Loucy (cell line): ENCODE data around the gene HMGXB4.

Experiments
- H2AFZ ChIP-seq: fragments of 200-600 bp; sonication (generic); 2 replicates; pipeline ENCODE4 v1.6.0; 2016; ENCODE audit warnings: antibody characterized with exemption, mild to moderate bottlenecking, low read length, moderate library complexity
- H3F3A ChIP-seq: fragments of 200-600 bp; 2 replicates; pipeline ENCODE4 v1.6.0; 2016; ENCODE audit warnings: antibody characterized with exemption, low read depth, mild to moderate bottlenecking
- H3K27me3 ChIP-seq: fragments of 200-600 bp; sonication (generic); 2 replicates; pipeline ENCODE4 v1.6.1; 2014; ENCODE audit warnings: low read length, mild to moderate bottlenecking; ENCODE audit not compliant: insufficient read depth, poor library complexity, severe bottlenecking
- H3K36me3 ChIP-seq: fragments of 200-600 bp; sonication (generic); 2 replicates; pipeline ENCODE4 v1.6.1; 2016; ENCODE audit warnings: low read length; ENCODE audit not compliant: insufficient read depth
- H3K4me1 ChIP-seq: fragments of 200-600 bp; sonication (generic); 2 replicates; pipeline ENCODE4 v1.5.1; 2014; ENCODE audit warnings: low read length, mild to moderate bottlenecking; ENCODE audit not compliant: insufficient read depth, poor library complexity, severe bottlenecking
- H3K4me2 ChIP-seq: fragments of 200-600 bp; sonication (generic); 2 replicates; pipeline ENCODE4 v1.6.0; 2014; ENCODE audit warnings: antibody characterized with exemption, low read length, low read depth, mild to moderate bottlenecking; ENCODE audit not compliant: poor library complexity, severe bottlenecking
- H3K4me3 ChIP-seq: fragments of 200-600 bp; sonication (generic); 2 replicates; pipeline ENCODE4 v1.5.1; 2014; ENCODE audit warnings: low read length, mild to moderate bottlenecking, mixed read lengths; ENCODE audit not compliant: poor library complexity, severe bottlenecking
- H3K79me2 ChIP-seq: fragments of 200-600 bp; sonication (generic); 2 replicates; pipeline ENCODE4 v1.6.1; 2014; ENCODE audit warnings: low read length; ENCODE audit not compliant: insufficient read depth
- H3K9ac ChIP-seq: fragments of 200-600 bp; sonication (generic); 2 replicates; pipeline ENCODE4 v1.6.0; 2014; ENCODE audit warnings: mild to moderate bottlenecking, low read depth, low read length, moderate library complexity; ENCODE audit not compliant: poor library complexity, severe bottlenecking
- H3K9me2 ChIP-seq: fragments of 200-600 bp; sonication (generic); replicated peaks from 2 replicates; pipeline ENCODE4 v1.6.1; 2016; ENCODE audit warnings: low read depth, low read length, mixed read lengths
- H3K9me3 ChIP-seq: fragments of 200-600 bp; sonication (generic); 2 replicates; pipeline ENCODE4 v1.6.1; 2014; ENCODE audit warnings: mild to moderate bottlenecking, antibody characterized with exemption, low read length, low read depth; ENCODE audit not compliant: insufficient read depth
- H4K20me1 ChIP-seq: fragments of 200-600 bp; sonication (generic); 2 replicates; pipeline ENCODE4 v1.6.0; 2014; ENCODE audit warnings: antibody characterized with exemption, low read length, mild to moderate bottlenecking; ENCODE audit not compliant: insufficient read depth, poor library complexity, severe bottlenecking
- EZH2phosphoT487 ChIP-seq: fragments of 200-600 bp; IDR thresholded peaks from 2 replicates; pipeline ENCODE4 v1.6.1; 2018; ENCODE audit warnings: antibody characterized with exemption, mild to moderate bottlenecking, moderate library complexity, borderline replicate concordance
- TF ChIP-seq, protein P1 (sequence below): fragments of 200-600 bp; sonication (generic); conservative IDR thresholded peaks from 2 replicates; pipeline ENCODE4 v1.5.1; 2014; ENCODE audit warnings: mild to moderate bottlenecking, antibody characterized with exemption, low read length

Gene HMGXB4, protein sequence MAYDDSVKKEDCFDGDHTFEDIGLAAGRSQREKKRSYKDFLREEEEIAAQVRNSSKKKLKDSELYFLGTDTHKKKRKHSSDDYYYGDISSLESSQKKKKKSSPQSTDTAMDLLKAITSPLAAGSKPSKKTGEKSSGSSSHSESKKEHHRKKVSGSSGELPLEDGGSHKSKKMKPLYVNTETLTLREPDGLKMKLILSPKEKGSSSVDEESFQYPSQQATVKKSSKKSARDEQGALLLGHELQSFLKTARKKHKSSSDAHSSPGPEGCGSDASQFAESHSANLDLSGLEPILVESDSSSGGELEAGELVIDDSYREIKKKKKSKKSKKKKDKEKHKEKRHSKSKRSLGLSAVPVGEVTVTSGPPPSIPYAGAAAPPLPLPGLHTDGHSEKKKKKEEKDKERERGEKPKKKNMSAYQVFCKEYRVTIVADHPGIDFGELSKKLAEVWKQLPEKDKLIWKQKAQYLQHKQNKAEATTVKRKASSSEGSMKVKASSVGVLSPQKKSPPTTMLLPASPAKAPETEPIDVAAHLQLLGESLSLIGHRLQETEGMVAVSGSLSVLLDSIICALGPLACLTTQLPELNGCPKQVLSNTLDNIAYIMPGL

DNA sequence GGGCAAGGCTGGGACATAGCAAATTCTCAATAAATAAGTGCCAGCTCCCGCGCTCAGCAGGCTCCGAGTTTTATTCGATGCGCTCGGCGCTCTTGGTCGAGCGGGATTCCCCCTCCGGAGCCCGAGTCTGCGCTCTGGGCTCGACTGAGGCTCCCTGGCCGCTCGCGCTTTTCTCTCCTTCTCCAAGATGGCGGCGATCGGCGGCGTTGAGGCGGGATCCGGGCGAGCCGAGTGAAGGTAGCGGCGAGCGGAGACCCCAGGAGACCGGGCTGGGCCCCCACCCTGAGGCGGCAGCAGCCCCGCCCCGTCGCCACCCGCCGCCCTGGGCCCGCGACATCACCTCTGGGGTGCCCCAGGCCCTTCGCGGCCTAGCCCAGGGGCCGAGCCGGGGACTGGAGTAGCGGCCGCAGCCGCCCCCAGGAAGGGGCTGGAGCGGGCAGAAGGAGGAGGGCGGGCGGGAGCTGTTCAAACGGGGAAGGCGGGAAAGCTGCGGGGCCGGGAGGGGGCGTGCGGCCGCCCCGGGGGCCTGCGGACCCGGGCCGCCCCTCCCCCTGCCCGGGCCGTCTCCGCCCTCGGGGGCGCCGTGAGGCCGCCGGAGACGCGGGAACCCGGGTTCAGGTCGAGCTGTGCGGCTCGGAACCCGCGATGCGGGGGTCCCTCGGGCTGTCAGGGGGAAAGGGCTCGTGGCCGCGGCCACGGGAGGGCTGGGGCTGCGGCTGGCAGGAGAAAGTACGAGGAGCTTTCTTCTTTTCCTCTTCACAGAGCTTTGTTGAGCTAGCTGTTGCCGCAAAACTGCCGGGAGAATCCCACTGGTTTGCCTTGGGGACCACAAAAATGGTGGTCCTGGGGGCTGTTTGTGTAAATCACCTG, at the start of gene HMGXB4:
HMGXB4 (plus strand) TSS at position 173 of the 870 bp plus-strand sequence. CDS start 4,898 bp downstream, outside the sequence.
- H3K79me2 ChIP-seq = peaks cover 33% of the 10 kb centered on the region
- no peaks in the 10 kb centered on the region for H3K9me2 ChIP-seq
- H3F3A ChIP-seq = no peaks in the 10 kb centered on the region
- no peaks in the 10 kb centered on the region; the same call in 1 of the 2 replicates for H3K36me3 ChIP-seq
- peaks cover 35% of the 10 kb centered on the region for H3K4me1 ChIP-seq
- H4K20me1 ChIP-seq = peaks cover 4% of the 10 kb centered on the region
- no peaks in the 10 kb centered on the region for H3K27me3 ChIP-seq
- peak within 1 kb of the TSS; percentile 84 for H3K4me3 ChIP-seq
- H2AFZ ChIP-seq = peak within 1 kb of the TSS; percentile 100
- H3K9me3 ChIP-seq = no peaks in the 10 kb centered on the region
- TF ChIP-seq, protein P1, sequence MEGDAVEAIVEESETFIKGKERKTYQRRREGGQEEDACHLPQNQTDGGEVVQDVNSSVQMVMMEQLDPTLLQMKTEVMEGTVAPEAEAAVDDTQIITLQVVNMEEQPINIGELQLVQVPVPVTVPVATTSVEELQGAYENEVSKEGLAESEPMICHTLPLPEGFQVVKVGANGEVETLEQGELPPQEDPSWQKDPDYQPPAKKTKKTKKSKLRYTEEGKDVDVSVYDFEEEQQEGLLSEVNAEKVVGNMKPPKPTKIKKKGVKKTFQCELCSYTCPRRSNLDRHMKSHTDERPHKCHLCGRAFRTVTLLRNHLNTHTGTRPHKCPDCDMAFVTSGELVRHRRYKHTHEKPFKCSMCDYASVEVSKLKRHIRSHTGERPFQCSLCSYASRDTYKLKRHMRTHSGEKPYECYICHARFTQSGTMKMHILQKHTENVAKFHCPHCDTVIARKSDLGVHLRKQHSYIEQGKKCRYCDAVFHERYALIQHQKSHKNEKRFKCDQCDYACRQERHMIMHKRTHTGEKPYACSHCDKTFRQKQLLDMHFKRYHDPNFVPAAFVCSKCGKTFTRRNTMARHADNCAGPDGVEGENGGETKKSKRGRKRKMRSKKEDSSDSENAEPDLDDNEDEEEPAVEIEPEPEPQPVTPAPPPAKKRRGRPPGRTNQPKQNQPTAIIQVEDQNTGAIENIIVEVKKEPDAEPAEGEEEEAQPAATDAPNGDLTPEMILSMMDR = peak; percentile 20
- TF ChIP-seq EZH2phosphoT487 = no peak
- peak within 1 kb of the TSS; percentile 92 for H3K4me2 ChIP-seq
- peak within 1 kb of the TSS; percentile 87 for H3K9ac ChIP-seq

DNA sequence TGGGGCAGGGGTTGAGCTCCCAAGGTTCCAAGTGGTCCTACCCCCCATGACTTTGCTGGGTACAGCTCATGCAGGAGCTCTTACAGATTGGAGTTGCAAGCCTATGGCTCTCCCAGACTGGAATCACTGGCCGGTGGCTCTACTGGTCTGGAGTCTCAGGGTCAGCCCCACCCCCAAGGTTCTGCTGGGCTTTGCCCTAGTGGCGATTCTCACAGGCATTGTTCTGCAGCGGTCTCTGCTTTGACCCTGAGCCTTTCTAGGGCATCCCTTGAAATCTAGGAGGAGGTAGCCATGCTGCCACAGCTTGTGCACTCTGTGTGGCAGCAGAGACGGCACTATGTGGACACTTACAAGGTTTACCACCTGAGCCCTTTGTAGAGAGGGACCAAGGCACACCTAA, 49.3 kb upstream of the HMGXB4 start:
- H3K9ac ChIP-seq = no peak overlapping the region
- no peak overlapping the region for H3K4me2 ChIP-seq
- H3K36me3 ChIP-seq = no peaks in the 10 kb centered on the region
- H3K79me2 ChIP-seq = no peaks in the 10 kb centered on the region
- no peaks in the 10 kb centered on the region for H3F3A ChIP-seq
- H3K9me2 ChIP-seq = no peaks in the 10 kb centered on the region
- no peaks in the 10 kb centered on the region for H4K20me1 ChIP-seq
- no peak for TF ChIP-seq EZH2phosphoT487
- TF ChIP-seq, protein P1 = no peak
- H3K4me1 ChIP-seq = no peaks in the 10 kb centered on the region
- no peaks in the 10 kb centered on the region for H3K9me3 ChIP-seq
- no peak overlapping the region for H3K4me3 ChIP-seq
- H2AFZ ChIP-seq = no peak overlapping the region
- no peaks in the 10 kb centered on the region for H3K27me3 ChIP-seq

DNA sequence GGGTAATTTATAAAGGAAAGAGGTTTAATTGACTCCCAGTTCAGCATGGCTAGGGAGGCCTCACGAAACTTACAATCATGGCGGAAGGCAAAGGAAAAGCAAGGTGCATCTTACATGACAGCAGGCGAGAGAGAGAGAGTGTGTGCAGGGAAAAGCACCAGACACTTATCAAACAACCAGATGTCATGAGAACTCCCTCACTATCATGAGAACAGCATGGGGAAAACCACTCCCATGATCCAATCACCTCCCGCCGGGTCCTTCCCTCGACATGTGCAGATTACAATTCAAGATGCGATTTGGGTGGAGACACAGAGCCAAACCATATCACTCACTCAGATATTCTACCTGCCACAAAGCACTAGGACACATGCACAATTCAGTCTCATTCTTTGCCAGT, 48.1 kb upstream of the HMGXB4 start:
- Histone ChIP-seq H3K9me2 (no peaks in the 10 kb centered on the region), H3K4me3 (no peak overlapping the region), H3K27me3 (no peaks in the 10 kb centered on the region), H2AFZ (no peak overlapping the region), H3K9ac (no peak overlapping the region), H3F3A (no peaks in the 10 kb centered on the region), H3K79me2 (no peaks in the 10 kb centered on the region), H4K20me1 (no peaks in the 10 kb centered on the region), H3K4me2 (no peak overlapping the region), H3K4me1 (no peaks in the 10 kb centered on the region), H3K36me3 (no peaks in the 10 kb centered on the region), H3K9me3 (no peaks in the 10 kb centered on the region)
- no peak for TF ChIP-seq EZH2phosphoT487
- TF ChIP-seq, protein P1 = no peak
